Measurements from ENCODE around the gene ZC3H7A. TPM values are rescaled to one million over a fixed set of nuclear protein-coding genes. Genes with fewer than 3 reads are reported as not detected.
"Not testable (repeated sequence)": the region's sequence is repeated elsewhere in the genome, so short reads cannot be mapped to it uniquely, and the experiment has no call there.

ZC3H7A gene
- total and polyA plus RNA-seq, 2 of the 13 experiments (the other 11 are each of a cell fraction or from before 2014, with no cell fraction given): 29.2 to 36.8 TPM

- TF ChIP-seq, protein P1, sequence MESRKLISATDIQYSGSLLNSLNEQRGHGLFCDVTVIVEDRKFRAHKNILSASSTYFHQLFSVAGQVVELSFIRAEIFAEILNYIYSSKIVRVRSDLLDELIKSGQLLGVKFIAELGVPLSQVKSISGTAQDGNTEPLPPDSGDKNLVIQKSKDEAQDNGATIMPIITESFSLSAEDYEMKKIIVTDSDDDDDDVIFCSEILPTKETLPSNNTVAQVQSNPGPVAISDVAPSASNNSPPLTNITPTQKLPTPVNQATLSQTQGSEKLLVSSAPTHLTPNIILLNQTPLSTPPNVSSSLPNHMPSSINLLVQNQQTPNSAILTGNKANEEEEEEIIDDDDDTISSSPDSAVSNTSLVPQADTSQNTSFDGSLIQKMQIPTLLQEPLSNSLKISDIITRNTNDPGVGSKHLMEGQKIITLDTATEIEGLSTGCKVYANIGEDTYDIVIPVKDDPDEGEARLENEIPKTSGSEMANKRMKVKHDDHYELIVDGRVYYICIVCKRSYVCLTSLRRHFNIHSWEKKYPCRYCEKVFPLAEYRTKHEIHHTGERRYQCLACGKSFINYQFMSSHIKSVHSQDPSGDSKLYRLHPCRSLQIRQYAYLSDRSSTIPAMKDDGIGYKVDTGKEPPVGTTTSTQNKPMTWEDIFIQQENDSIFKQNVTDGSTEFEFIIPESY (CRISPR knock-in tag; IDR thresholded peaks at IDR 0.05): 0 out of 2 replicates have a peak, but pooled peaks have one; percentile 39
- TF ChIP-seq, protein P2, sequence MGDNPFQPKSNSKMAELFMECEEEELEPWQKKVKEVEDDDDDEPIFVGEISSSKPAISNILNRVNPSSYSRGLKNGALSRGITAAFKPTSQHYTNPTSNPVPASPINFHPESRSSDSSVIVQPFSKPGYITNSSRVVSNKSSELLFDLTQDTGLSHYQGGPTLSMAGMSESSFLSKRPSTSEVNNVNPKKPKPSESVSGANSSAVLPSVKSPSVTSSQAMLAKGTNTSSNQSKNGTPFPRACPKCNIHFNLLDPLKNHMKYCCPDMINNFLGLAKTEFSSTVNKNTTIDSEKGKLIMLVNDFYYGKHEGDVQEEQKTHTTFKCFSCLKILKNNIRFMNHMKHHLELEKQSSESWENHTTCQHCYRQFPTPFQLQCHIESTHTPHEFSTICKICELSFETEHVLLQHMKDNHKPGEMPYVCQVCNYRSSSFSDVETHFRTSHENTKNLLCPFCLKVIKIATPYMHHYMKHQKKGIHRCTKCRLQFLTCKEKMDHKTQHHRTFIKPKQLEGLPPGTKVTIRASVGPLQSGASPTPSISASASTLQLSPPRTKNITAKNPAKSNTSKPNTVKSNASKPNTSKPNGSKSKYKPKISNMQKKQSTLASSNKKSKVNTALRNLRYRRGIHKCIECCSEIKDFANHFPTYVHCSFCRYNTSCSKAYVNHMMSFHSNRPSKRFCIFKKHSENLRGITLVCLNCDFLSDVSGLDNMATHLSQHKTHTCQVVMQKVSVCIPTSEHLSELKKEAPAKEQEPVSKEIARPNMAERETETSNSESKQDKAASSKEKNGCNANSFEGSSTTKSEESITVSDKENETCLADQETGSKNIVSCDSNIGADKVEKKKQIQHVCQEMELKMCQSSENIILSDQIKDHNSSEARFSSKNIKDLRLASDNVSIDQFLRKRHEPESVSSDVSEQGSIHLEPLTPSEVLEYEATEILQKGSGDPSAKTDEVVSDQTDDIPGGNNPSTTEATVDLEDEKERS (CRISPR knock-in tag; IDR thresholded peaks at IDR 0.05): 0 out of 2 replicates have a peak, but pooled peaks have one; percentile 28
- TF ChIP-seq MNT (IDR thresholded peaks at IDR 0.05) (0 out of 2 replicates have a peak, but pooled peaks have one; percentile 13), SOX6 (CRISPR knock-in tag; IDR thresholded peaks at IDR 0.05) (peak; percentile 42; the same call in 1 of the 2 replicates), HMG20B (CRISPR knock-in tag; conservative IDR thresholded peaks at IDR 0.05) (0 out of 2 replicates have a peak, but pooled peaks have one; percentile 60), NCOR1 (IDR thresholded peaks at IDR 0.05; ENCODE audit: borderline replicate concordance, low read length) (0 out of 2 replicates have a peak, but pooled peaks have one; percentile 29), HOXA3 (CRISPR knock-in tag; IDR thresholded peaks at IDR 0.05) (peak; percentile 28; the same call in 1 of the 2 replicates), ZNF12 (CRISPR knock-in tag; IDR thresholded peaks at IDR 0.05) (peak; percentile 86; the same call in 1 of the 2 replicates), ZNF768 (CRISPR knock-in tag; IDR thresholded peaks at IDR 0.05) (0 out of 2 replicates have a peak, but pooled peaks have one; percentile 21), CEBPG (CRISPR knock-in tag; IDR thresholded peaks at IDR 0.05) (peak; percentile 74), SALL1 (CRISPR knock-in tag; IDR thresholded peaks at IDR 0.05) (peak; percentile 55; the same call in 1 of the 2 replicates), CEBPB (IDR thresholded peaks at IDR 0.05; ENCODE audit: borderline replicate concordance, low read depth, low read length) (peak; percentile 69; the same call in 1 of the 2 replicates)
- TF ChIP-seq, protein P3, sequence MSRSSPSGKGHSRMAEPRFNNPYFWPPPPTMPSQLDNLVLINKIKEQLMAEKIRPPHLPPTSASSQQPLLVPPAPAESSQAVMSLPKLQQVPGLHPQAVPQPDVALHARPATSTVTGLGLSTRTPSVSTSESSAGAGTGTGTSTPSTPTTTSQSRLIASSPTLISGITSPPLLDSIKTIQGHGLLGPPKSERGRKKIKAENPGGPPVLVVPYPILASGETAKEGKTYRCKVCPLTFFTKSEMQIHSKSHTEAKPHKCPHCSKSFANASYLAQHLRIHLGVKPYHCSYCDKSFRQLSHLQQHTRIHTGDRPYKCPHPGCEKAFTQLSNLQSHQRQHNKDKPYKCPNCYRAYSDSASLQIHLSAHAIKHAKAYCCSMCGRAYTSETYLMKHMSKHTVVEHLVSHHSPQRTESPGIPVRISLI (CRISPR knock-in tag; IDR thresholded peaks at IDR 0.05; ENCODE audit: borderline replicate concordance): peak; percentile 70; the same call in 1 of the 2 replicates
- TF ChIP-seq SOX6 (IDR thresholded peaks at IDR 0.05): not testable (repeated sequence)
- TF ChIP-seq, protein P4, sequence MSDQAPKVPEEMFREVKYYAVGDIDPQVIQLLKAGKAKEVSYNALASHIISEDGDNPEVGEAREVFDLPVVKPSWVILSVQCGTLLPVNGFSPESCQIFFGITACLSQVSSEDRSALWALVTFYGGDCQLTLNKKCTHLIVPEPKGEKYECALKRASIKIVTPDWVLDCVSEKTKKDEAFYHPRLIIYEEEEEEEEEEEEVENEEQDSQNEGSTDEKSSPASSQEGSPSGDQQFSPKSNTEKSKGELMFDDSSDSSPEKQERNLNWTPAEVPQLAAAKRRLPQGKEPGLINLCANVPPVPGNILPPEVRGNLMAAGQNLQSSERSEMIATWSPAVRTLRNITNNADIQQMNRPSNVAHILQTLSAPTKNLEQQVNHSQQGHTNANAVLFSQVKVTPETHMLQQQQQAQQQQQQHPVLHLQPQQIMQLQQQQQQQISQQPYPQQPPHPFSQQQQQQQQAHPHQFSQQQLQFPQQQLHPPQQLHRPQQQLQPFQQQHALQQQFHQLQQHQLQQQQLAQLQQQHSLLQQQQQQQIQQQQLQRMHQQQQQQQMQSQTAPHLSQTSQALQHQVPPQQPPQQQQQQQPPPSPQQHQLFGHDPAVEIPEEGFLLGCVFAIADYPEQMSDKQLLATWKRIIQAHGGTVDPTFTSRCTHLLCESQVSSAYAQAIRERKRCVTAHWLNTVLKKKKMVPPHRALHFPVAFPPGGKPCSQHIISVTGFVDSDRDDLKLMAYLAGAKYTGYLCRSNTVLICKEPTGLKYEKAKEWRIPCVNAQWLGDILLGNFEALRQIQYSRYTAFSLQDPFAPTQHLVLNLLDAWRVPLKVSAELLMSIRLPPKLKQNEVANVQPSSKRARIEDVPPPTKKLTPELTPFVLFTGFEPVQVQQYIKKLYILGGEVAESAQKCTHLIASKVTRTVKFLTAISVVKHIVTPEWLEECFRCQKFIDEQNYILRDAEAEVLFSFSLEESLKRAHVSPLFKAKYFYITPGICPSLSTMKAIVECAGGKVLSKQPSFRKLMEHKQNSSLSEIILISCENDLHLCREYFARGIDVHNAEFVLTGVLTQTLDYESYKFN (CRISPR knock-in tag; conservative IDR thresholded peaks at IDR 0.05): 0 out of 2 replicates have a peak, but pooled peaks have one; percentile 28
Observed at GRCh38 chr16:11825520-11826165, 28.6 kb upstream of the ZC3H7A start (continued).

All from HepG2 (cell line).